Epithelial cell of esophagus (primary cell): ENCODE data around the gene SLIT3.

Source experiments
- DNase-seq: peaks from one replicate; pipeline ENCODE4 v3.0.0; 2010; ENCODE audit warnings: low read depth
- H3K4me3 ChIP-seq: 2 replicates; pipeline ENCODE4 v1.5.1; 2011; ENCODE audit warnings: mild to moderate bottlenecking, low read length, control low read depth
- CTCF ChIP-seq: IDR thresholded peaks from 2 replicates; pipeline ENCODE4 v1.5.1; 2011; ENCODE audit warnings: low read depth, mild to moderate bottlenecking, low read length, control low read depth, inconsistent platforms; ENCODE audit not compliant: insufficient read depth; ENCODE audit errors: missing control alignments

Gene SLIT3

GRCh38 chr5:168661593-168662485 lies 639.1 kb downstream of the SLIT3 start:
- no peak for DNase-seq
- no peak overlapping the region for H3K4me3 ChIP-seq
- no peak for TF ChIP-seq CTCF

GRCh38 chr5:168660691-168661090 lies 640.2 kb downstream of the SLIT3 start:
- no peak for DNase-seq
- no peak for TF ChIP-seq CTCF
- H3K4me3 ChIP-seq: no peak overlapping the region

GRCh38 chr5:168659286-168659847 lies 641.6 kb downstream of the SLIT3 start:
- DNase-seq: no peak
- TF ChIP-seq CTCF: no peak
- no peak overlapping the region for H3K4me3 ChIP-seq

GRCh38 chr5:168658394-168658793 lies 642.5 kb downstream of the SLIT3 start:
- H3K4me3 ChIP-seq: no peak overlapping the region
- TF ChIP-seq CTCF: no peak
- DNase-seq: peak; percentile 86

GRCh38 chr5:168656633-168657032 lies 644.3 kb downstream of the SLIT3 start:
- no peak overlapping the region for H3K4me3 ChIP-seq
- DNase-seq: peak; percentile 92
- TF ChIP-seq CTCF: no peak

- DNase-seq: no peak
- no peak for TF ChIP-seq CTCF
- H3K4me3 ChIP-seq: no peak overlapping the region
Observed at GRCh38 chr5:168655316-168655715, 645.6 kb downstream of the SLIT3 start.
